ENCODE data around the gene PPM1N. TPM values are rescaled to one million over a fixed set of nuclear protein-coding genes. Genes with fewer than 3 reads are reported as not detected.

Gene PPM1N
- total and polyA plus RNA-seq, 2 of the 13 experiments (the other 11 are each of a cell fraction or from before 2014, with no cell fraction given): 0.31 to 1.8 TPM

- no peak for TF ChIP-seq ZFY (CRISPR knock-in tag; IDR thresholded peaks at IDR 0.05)
- TF ChIP-seq HDAC1 (CRISPR knock-in tag; IDR thresholded peaks at IDR 0.05): no peak
- no peak for TF ChIP-seq ZSCAN21 (CRISPR knock-in tag; IDR thresholded peaks at IDR 0.05; ENCODE audit: borderline replicate concordance)
- TF ChIP-seq KAT8 (CRISPR knock-in tag; IDR thresholded peaks at IDR 0.05): no peak
- no peak for TF ChIP-seq ETV6 (CRISPR knock-in tag; conservative IDR thresholded peaks at IDR 0.05)
- no peak for TF ChIP-seq ZNF136 (CRISPR knock-in tag; IDR thresholded peaks at IDR 0.05; ENCODE audit: low read depth)
- peak; percentile 59 for TF ChIP-seq NFYB (CRISPR knock-in tag; IDR thresholded peaks at IDR 0.05)
- no peak for TF ChIP-seq ESRRA (CRISPR knock-in tag; IDR thresholded peaks at IDR 0.05; ENCODE audit: low read depth)
- peak; percentile 61 for TF ChIP-seq NFYC (CRISPR knock-in tag; IDR thresholded peaks at IDR 0.05)
Observed at GRCh38 chr19:45501730-45502014, 3.4 kb downstream of the PPM1N start (continued).

- H2AFZ ChIP-seq (ENCODE audit: low read length): no peak overlapping the region
- no peaks in the 10 kb centered on the region for H3K36me3 ChIP-seq (replicated peaks in 1 of 2; ENCODE audit: control insufficient read depth in 1 of 2, insufficient read depth in 2 of 2, low read length in 2 of 2)
- in situ Hi-C loops (cut with HindIII; ENCODE audit: extremely low pct_ligation_motif_present, low pct_unique_long_range_greater_than_20kb): no loop called here
- 59% methylated on average over 5 of the region's 5 CpGs for WGBS (ENCODE audit: low lambda C conversion rate)
- no peak overlapping the region for H3K9ac ChIP-seq (ENCODE audit: insufficient read depth, low read depth, low read length)
- H3K27ac ChIP-seq (ENCODE audit: extremely low read length, insufficient read depth, low read length): no peak overlapping the region
- no peaks in the 10 kb centered on the region for H3K9me3 ChIP-seq (ENCODE audit: low read length)
- CTCF ChIA-PET (ENCODE audit: low intra/inter-chr PET ratio, low total read pairs): no interaction called here
- no peak overlapping the region for H3K4me2 ChIP-seq (ENCODE audit: low read depth, low read length)
- no peaks in the 10 kb centered on the region for H4K20me1 ChIP-seq (ENCODE audit: insufficient read depth, low read length)
- peaks cover 3% of the 10 kb centered on the region for H3K79me2 ChIP-seq (ENCODE audit: insufficient read depth, low read length)
- no peak for ATAC-seq
- H3K4me3 ChIP-seq (replicated peaks in 1 of 3; ENCODE audit: insufficient read depth in 1 of 3, low read depth in 2 of 3, low read length in 3 of 3): no peak overlapping the region
- FAIRE-seq: no peak
- no TSS peak for BruUV-seq (replicated peaks)
- no peak for DNase-seq (ENCODE audit: low spot score)
- POLR2A ChIA-PET: no interaction called here
- H3K4me1 ChIP-seq (ENCODE audit: insufficient read depth, low read length): peaks cover 50% of the 10 kb centered on the region
- no peaks in the 10 kb centered on the region; a peak in 1 of 5 replicates for H3K27me3 ChIP-seq (ENCODE audit: control insufficient read depth in 1 of 2, insufficient read depth in 2 of 2, low read length in 2 of 2)
- TF ChIP-seq ZNF644 (CRISPR knock-in tag; IDR thresholded peaks at IDR 0.05; ENCODE audit: low read depth) (no peak), USF2 (IDR thresholded peaks at IDR 0.05; ENCODE audit: low read depth, low read length) (no peak), USF2 (CRISPR knock-in tag; IDR thresholded peaks at IDR 0.05; ENCODE audit: borderline replicate concordance) (0 out of 2 replicates have a peak, but pooled peaks have one; percentile 6), ZNF333 (CRISPR knock-in tag; IDR thresholded peaks at IDR 0.05; ENCODE audit: borderline replicate concordance) (no peak)
- intact Hi-C loops (cut with micrococcal nuclease; ENCODE audit: unreplicated experiment): no loop called here
Observed at GRCh38 chr19:45502111-45502510, 3.9 kb downstream of the PPM1N start.
